Thyroid gland (tissue), 4 donors: ENCODE measurements around the gene ITGAE.

Experiments used
- CTCF ChIP-seq, 6 experiments: fragments of 200-600 bp in 3 of 6; fragments of 450-650 bp in 3 of 6; sonication (generic) in 3 of 6; IDR thresholded peaks; one replicate each; pipeline ENCODE4 v1.5.1; 2016 to 2019; ENCODE audit warnings: antibody characterized with exemption in 6 of 6, mild to moderate bottlenecking in 2 of 6, inconsistent platforms in 1 of 6, moderate library complexity in 1 of 6
- POLR2A ChIP-seq, 2 donors: fragments of 450-650 bp; IDR thresholded peaks; one replicate each; pipeline ENCODE4 v1.6.1; 2017; ENCODE audit warnings: antibody characterized with exemption in 2 of 2, mild to moderate bottlenecking in 2 of 2, moderate library complexity in 1 of 2

GRCh38 chr17:3698139-3698538, 102.8 kb downstream of the ITGAE start:
- no peak for TF ChIP-seq CTCF (IDR thresholded peaks at IDR 0.05)
- TF ChIP-seq POLR2A (IDR thresholded peaks at IDR 0.05), result no peak
